Brain microvascular endothelial cell (primary cell): ENCODE data around the gene ZNF385B.
"Not testable (repeated sequence)": the region's sequence is repeated elsewhere in the genome, so short reads cannot be mapped to it uniquely, and the experiment has no call there.

Experiments
- DNase-seq: peaks from one replicate; pipeline ENCODE4 v3.0.0-alpha.2; 2020
- H3K27ac ChIP-seq: fragments of 250-450 bp; sonication (Bioruptor Pico); 2 replicates; pipeline ENCODE4 v1.5.1; 2020; ENCODE audit warnings: mild to moderate bottlenecking, moderate library complexity
- H3K27me3 ChIP-seq: fragments of 250-450 bp; sonication (Bioruptor Pico); replicated peaks from 2 replicates; pipeline ENCODE4 v1.5.1; 2020; ENCODE audit warnings: mild to moderate bottlenecking
- H3K36me3 ChIP-seq: fragments of 250-450 bp; sonication (Bioruptor Pico); replicated peaks from 2 replicates; pipeline ENCODE4 v1.5.1; 2020; ENCODE audit warnings: mild to moderate bottlenecking
- H3K4me3 ChIP-seq: 2 replicates; pipeline ENCODE4 v1.5.1; 2011; ENCODE audit warnings: low read depth, mild to moderate bottlenecking, control low read depth, low read length, moderate library complexity
- CTCF ChIP-seq: IDR thresholded peaks from 2 replicates; pipeline ENCODE4 v1.5.1; 2011; ENCODE audit warnings: low read depth, mild to moderate bottlenecking, moderate library complexity, low read length, control low read depth, inconsistent platforms; ENCODE audit errors: missing control alignments
- in situ Hi-C: cut with HindIII; loops from 2 replicates; pipeline ENCODE4 v1.10.0; 2017; ENCODE audit warnings: low sequenced_read_pairs, low pct_ligation_motif_present

Gene ZNF385B

GRCh38 chr2:179470089-179470488 lies 391.3 kb downstream of the ZNF385B start:
- H3K27me3 ChIP-seq: no peaks in the 10 kb centered on the region
- H3K36me3 ChIP-seq: no peaks in the 10 kb centered on the region
- H3K4me3 ChIP-seq: no peak overlapping the region
- no peak overlapping the region for H3K27ac ChIP-seq
- in situ Hi-C loops: no loop called here
- DNase-seq: no peak
- TF ChIP-seq CTCF: no peak

DNA sequence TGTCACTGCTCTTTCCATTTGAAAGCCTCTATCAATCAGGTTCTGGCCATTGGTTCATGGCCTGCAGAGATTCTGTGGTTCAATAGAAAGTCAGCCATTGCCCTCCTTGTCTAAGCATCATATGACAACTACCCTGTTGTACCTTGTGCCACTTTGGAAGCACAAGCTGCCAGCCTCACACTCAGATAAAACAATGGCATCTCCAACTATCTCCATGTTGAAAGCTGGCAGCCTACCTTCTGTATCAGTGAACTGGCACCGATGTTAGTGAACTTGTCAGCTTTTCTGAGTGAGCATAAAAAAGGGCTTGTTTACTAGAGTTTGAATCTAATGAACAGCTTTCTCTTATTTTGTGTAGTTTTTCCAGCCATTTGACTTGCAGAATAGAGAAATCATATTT lies 393.5 kb downstream of the ZNF385B start:
- H3K27me3 ChIP-seq: no peaks in the 10 kb centered on the region
- no peak overlapping the region for H3K4me3 ChIP-seq
- no peaks in the 10 kb centered on the region for H3K36me3 ChIP-seq
- no peak for TF ChIP-seq CTCF
- no peak overlapping the region for H3K27ac ChIP-seq
- in situ Hi-C loops: no loop called here
- DNase-seq: no peak

DNA sequence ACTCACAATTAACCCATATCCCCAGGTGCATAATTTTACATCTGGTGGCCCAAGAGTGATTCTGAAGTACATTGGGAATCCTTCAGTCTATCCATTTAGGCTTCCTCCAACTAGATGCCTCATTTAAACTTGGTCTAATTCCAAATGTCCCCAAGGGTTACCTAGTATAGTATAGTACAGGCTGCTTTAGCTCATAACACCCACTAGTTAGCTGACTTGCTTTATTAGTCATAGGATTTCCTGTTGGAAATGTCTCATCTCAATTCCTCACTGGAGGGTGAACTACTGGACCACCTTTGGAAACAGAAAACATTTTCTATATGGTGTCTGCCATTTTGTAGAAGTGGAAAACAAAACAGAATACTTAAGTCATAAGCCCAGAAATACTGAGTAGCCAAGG lies 394.3 kb downstream of the ZNF385B start:
- H3K27ac ChIP-seq: no peak overlapping the region
- no peak for TF ChIP-seq CTCF
- DNase-seq: peak; percentile 31

GRCh38 chr2:179461420-179461819 lies 400.0 kb downstream of the ZNF385B start:
- no peak for DNase-seq
- Histone ChIP-seq H3K27me3 (no peaks in the 10 kb centered on the region), H3K36me3 (no peaks in the 10 kb centered on the region), H3K4me3 (no peak overlapping the region), H3K27ac (peak overlapping the region; percentile 99)
- in situ Hi-C loops: no loop called here
- no peak for TF ChIP-seq CTCF

More for the DNA sequence above, 394.3 kb downstream of the ZNF385B start:
- no peak overlapping the region for H3K4me3 ChIP-seq
- H3K36me3 ChIP-seq: no peaks in the 10 kb centered on the region
- in situ Hi-C loops: no loop called here
- no peaks in the 10 kb centered on the region for H3K27me3 ChIP-seq

DNA sequence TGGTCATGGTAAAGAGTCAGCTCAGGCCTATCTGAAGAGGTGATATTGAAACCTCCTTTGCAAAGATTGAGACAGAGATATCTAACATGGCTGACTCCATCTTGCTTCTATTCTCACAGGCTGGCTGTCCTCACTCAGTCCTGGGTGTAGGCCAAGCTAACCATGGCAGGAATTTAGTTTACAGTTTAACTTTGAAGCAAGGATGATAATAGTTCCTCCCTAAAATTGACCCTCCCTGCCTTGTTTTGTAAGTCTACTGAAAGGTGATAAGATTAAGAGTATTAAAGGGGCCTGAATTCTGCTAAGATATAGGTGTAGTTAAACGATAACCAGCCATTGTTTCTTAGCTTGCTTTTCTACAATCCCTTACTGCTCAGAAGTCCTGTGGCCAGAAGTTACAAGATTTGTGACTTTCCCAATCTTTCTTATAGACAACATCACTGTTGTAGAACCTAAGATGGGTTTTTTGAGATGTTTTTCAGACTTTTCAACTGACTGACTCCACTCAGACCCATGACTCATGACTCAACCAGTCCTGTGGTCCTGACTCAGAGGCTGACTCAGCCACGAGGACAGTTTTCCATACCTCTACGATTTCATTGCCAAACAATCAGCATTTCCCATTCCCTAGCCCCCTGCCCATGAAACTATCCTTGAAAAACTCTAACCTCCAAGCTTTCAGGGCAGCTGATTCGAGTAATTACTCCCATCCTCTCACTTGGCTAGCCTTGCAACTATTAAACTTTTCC lies 401.1 kb downstream of the ZNF385B start:
- in situ Hi-C loops: no loop called here
- no peak for TF ChIP-seq CTCF
- H3K4me3 ChIP-seq: no peak overlapping the region

DNA sequence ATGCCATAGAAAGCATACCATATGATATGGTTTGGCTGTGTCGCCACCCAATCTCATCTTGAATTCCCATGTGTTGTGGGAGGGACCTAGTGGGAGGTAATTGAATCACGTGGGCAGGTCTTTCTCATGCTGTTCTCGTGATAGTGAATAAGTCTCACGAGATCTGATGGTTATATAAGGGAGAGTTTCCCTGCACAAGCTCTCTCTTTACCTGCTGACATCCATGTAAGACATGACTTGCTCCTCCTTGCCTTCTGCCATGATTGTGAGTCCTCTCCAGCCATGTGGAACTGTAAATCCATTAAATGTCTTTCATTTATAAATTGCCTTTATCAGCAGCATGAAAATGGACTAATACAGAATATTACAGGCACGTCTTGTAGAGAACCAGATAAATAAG lies 403.3 kb downstream of the ZNF385B start:
- in situ Hi-C loops, DNase-seq, H3K36me3 ChIP-seq: not testable (repeated sequence)

More for the DNA sequence above, 401.1 kb downstream of the ZNF385B start:
- Histone ChIP-seq H3K27me3 (no peaks in the 10 kb centered on the region), H3K27ac (peak overlapping the region; percentile 99), H3K36me3 (no peaks in the 10 kb centered on the region)
- peak; percentile 98 for DNase-seq

More for the DNA sequence above, 403.3 kb downstream of the ZNF385B start:
- not testable (repeated sequence) for H3K4me3 ChIP-seq, H3K27ac ChIP-seq, H3K27me3 ChIP-seq
